Stimulated activated naive CD8-positive, alpha-beta T cell treated with anti-CD3 and anti-CD28 coated beads, Interleukin-15, Interleukin-2, amounts not matched to agents 100 U/mL and 50 U/mL, for 24 hours (primary cell): ENCODE data around the gene SND1.

Source experiments
- ATAC-seq: fragments of 150-1000 bp; cut with Tn5 transposase; one replicate; pipeline ENCODE4 v1.10.0; 2021
- DNase-seq: peaks from one replicate; pipeline ENCODE4 v3.0.0; 2021

The SND1 gene

GRCh38 chr7:127651556-127652332 is at the start of gene SND1:
Gene SND1 (plus strand): TSS chr7:127652194. CDS start chr7:127652374, 180 bp downstream.
- DNase-seq: peak; percentile 98
- peak; percentile 98 for ATAC-seq

GRCh38 chr7:127608446-127608845 is 43.5 kb upstream of the SND1 start:
- ATAC-seq: no peak
- DNase-seq: no peak

- DNase-seq (no peak), ATAC-seq (no peak)
These were observed 42.7 kb upstream of the SND1 start for GRCh38 chr7:127609297-127609696.

- no peak for DNase-seq
- no peak for ATAC-seq
These were observed 39.7 kb upstream of the SND1 start for GRCh38 chr7:127612263-127612662.

GRCh38 chr7:127616724-127617123 is 35.3 kb upstream of the SND1 start:
- ATAC-seq (no peak), DNase-seq (no peak)

- no peak for ATAC-seq
- no peak for DNase-seq
These were observed 34.0 kb upstream of the SND1 start, which contains the start of gene PAX4 for GRCh38 chr7:127618042-127618441. Gene PAX4 (minus strand): TSS chr7:127618142. CDS start chr7:127615928, 2,214 bp downstream.

DNA sequence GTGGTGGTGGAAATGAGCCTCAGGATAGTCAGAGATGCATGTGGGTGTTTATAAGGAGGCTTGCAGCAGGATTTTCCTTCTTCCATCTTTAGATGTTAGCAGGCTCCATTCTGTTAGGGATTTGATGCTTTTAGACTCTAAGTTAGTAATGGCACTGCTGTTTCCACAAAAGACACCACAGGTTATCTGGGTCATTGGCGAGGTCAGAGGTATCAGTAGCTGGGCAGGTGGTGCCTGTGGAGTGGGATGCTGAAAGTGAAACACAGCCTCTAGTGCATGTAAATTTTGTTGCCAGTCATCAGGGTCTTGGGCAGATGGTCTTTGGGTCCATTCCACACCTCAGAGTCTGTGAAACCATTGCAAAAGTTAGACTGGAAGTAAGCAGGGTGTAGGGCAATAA is 33.2 kb upstream of the SND1 start:
- DNase-seq: no peak
- ATAC-seq: no peak

GRCh38 chr7:127619681-127620405 is 32.2 kb upstream of the SND1 start:
- DNase-seq: peak; percentile 4
- peak; percentile 4 for ATAC-seq

- DNase-seq: peak; percentile 6
- no peak for ATAC-seq
These were observed 31.4 kb upstream of the SND1 start for GRCh38 chr7:127620406-127621233.

- no peak for DNase-seq
- no peak for ATAC-seq
These were observed 26.7 kb upstream of the SND1 start for GRCh38 chr7:127625331-127625730.

GRCh38 chr7:127628445-127628844 is 23.5 kb upstream of the SND1 start:
- no peak for DNase-seq
- ATAC-seq: no peak

GRCh38 chr7:127629268-127629854 is 22.6 kb upstream of the SND1 start:
- ATAC-seq (peak; percentile 76), DNase-seq (peak; percentile 60)

DNA sequence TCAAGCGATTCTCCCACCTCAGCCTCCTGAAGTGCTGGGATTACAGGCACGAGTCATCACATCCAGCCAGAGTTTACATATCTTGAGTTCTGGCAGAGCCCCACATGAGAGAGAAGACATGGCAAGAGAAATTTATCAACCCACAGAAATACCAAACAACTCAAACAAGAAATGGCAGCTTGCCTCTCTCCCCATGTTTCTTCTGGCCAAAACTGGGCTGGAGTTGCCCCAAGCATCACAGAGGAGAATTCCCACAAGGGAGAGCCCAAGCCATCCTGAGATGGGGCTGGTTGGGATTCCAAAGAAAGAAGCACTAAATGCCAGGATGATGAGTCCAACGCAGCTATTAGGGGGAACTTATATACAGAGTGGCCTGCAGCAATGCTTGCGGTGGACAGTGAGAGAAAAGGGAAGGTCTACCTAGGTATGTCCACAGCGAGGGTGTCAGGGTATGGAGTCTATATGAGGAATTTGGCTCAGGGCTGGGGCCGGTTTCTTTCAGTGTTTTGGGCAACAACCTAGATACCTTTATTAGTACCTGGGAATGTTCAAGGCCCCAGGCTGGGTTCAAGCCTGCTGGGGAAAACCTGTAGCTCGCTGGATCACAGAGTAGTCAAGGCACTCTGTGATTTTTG is 19.6 kb upstream of the SND1 start:
- ATAC-seq (no peak), DNase-seq (no peak)

DNA sequence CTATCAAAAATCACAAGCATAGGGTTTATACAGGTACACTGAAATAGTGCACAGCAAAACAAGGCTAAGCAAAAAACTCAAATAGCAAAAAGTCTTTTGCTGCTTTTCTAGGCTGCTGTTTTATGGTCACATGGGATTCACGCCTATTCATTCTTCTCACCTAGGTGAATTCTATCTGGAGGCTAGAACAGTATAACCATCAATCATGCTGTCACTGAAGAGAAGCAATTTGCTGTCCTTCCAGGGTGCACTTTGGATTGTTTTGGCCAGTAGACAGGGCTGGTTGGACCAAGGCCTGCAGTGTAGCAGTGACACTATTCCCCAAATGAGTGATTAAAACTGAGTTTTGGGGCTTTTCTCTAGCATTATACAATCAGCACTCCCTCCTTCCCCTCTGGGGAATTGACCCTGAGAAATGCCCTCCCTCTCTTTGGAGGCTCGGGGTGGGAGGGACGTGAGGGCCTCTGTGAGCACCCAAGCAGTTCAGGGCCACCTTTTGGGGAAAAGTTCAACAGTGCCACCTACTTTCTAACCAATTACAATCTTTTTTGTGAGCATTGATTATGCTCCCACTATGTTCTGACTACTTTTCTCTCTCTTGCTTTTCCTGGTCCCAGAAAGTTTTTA is 16.2 kb upstream of the SND1 start:
- DNase-seq (no peak), ATAC-seq (no peak)

DNA sequence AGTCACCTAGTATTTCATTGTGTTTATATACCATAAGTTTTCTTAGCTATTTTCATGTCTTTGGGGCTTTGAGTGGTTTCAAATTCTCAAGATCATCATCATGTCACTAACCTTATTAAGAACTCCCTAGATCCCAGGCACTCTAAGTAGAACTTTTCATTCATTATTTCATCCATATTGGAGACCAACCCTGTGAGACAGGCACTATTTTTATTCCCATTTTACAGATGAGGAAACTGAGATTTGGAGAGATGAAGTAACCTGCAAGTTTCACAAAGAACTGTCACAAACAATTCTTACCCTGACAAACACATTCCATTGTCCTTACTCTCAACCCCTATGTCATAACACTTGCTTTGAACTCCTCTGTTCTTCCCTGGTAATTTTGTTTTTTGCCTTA is 13.8 kb upstream of the SND1 start:
- DNase-seq (no peak), ATAC-seq (no peak)

- ATAC-seq: no peak
- no peak for DNase-seq
These were observed 7.5 kb upstream of the SND1 start for GRCh38 chr7:127644484-127644883.

GRCh38 chr7:127647636-127648035 is 4.4 kb upstream of the SND1 start:
- ATAC-seq (no peak), DNase-seq (no peak)

GRCh38 chr7:127648986-127649385 is 3.0 kb upstream of the SND1 start:
- no peak for DNase-seq
- ATAC-seq: no peak

GRCh38 chr7:127650847-127651555 is 993 bp upstream of the SND1 start:
- ATAC-seq (no peak), DNase-seq (no peak)
